ENCODE results near the gene RSBN1L.
"Not testable (repeated sequence)": the region's sequence is repeated elsewhere in the genome, so short reads cannot be mapped to it uniquely, and the experiment has no call there.

Gene RSBN1L

GRCh38 chr7:77778535-77778934 lies 82.3 kb downstream of the RSBN1L start:
- DNase-seq: no peak

- DNase-seq: no peak
Observed at GRCh38 chr7:77782383-77782782, 86.1 kb downstream of the RSBN1L start.

- DNase-seq: peak; percentile 36
Observed at GRCh38 chr7:77783111-77783510, 86.9 kb downstream of the RSBN1L start.

GRCh38 chr7:77783545-77783944 lies 87.3 kb downstream of the RSBN1L start:
- DNase-seq: peak; percentile 26

GRCh38 chr7:77784426-77784825 lies 88.2 kb downstream of the RSBN1L start:
- DNase-seq: not testable (repeated sequence)

GRCh38 chr7:77786018-77786417 lies 89.8 kb downstream of the RSBN1L start:
- no peak for DNase-seq

GRCh38 chr7:77786741-77787140 lies 90.5 kb downstream of the RSBN1L start:
- DNase-seq: no peak

GRCh38 chr7:77788327-77788902 lies 92.2 kb downstream of the RSBN1L start:
- no peak for DNase-seq

GRCh38 chr7:77791336-77791735 lies 95.1 kb downstream of the RSBN1L start:
- DNase-seq: no peak

GRCh38 chr7:77791956-77792355 lies 95.7 kb downstream of the RSBN1L start:
- DNase-seq: no peak

- no peak for DNase-seq
Observed at GRCh38 chr7:77794000-77794399, 97.7 kb downstream of the RSBN1L start.

GRCh38 chr7:77796109-77796508 lies 99.8 kb downstream of the RSBN1L start:
- no peak for DNase-seq

- DNase-seq: no peak
Observed at GRCh38 chr7:77796960-77797359, 100.7 kb downstream of the RSBN1L start.

- peak; percentile 33 for DNase-seq
Observed at GRCh38 chr7:77797734-77798393, 101.6 kb downstream of the RSBN1L start.

- peak; percentile 100 for DNase-seq
Observed at GRCh38 chr7:77798394-77799077, 102.3 kb downstream of the RSBN1L start, which contains the start of the genes PHTF2 and TMEM60. Gene PHTF2 (plus strand): TSS chr7:77798773. Gene TMEM60 (minus strand): TSS chr7:77798434. CDS start chr7:77794373, 4,061 bp downstream.

GRCh38 chr7:77799078-77799964 lies 103.1 kb downstream of the RSBN1L start:
- peak; percentile 60 for DNase-seq

GRCh38 chr7:77800158-77800557 lies 103.9 kb downstream of the RSBN1L start:
- DNase-seq: peak; percentile 65

GRCh38 chr7:77800730-77801129 lies 104.5 kb downstream of the RSBN1L start:
- DNase-seq: no peak

GRCh38 chr7:77802557-77803405 lies 106.5 kb downstream of the RSBN1L start:
- no peak for DNase-seq

- DNase-seq: no peak
Observed at GRCh38 chr7:77806425-77806824, 110.2 kb downstream of the RSBN1L start.

- DNase-seq: no peak
Observed at GRCh38 chr7:77808517-77808916, 112.3 kb downstream of the RSBN1L start.
